Hepatocyte (in vitro differentiated cells): ENCODE results near the gene SLC17A7. TPM values are rescaled to one million over a fixed set of nuclear protein-coding genes. Genes with fewer than 3 reads are reported as not detected.

Experiments used
- DNase-seq: peaks from one replicate; pipeline ENCODE4 v3.0.0-alpha.2; 2016; ENCODE audit warnings: low spot score
- H2AFZ ChIP-seq: fragments of 200-600 bp; sonication (generic); 2 replicates; pipeline ENCODE4 v1.6.0; 2016; ENCODE audit warnings: antibody characterized with exemption, mild to moderate bottlenecking
- H3K27ac ChIP-seq: fragments of 200-600 bp; sonication (generic); 2 replicates; pipeline ENCODE4 v1.5.1; 2016; ENCODE audit warnings: mild to moderate bottlenecking
- H3K27me3 ChIP-seq: fragments of 200-600 bp; sonication (generic); 2 replicates; pipeline ENCODE4 v1.6.1; 2016
- H3K36me3 ChIP-seq: fragments of 200-600 bp; sonication (generic); replicated peaks from 2 replicates; pipeline ENCODE4 v1.5.1; 2016; ENCODE audit warnings: low read depth; ENCODE audit not compliant: insufficient read depth
- H3K4me1 ChIP-seq: fragments of 200-600 bp; sonication (generic); 2 replicates; pipeline ENCODE4 v1.5.1; 2016; ENCODE audit warnings: mild to moderate bottlenecking, moderate library complexity; ENCODE audit not compliant: insufficient read depth
- H3K4me2 ChIP-seq: fragments of 200-600 bp; sonication (generic); 2 replicates; pipeline ENCODE4 v1.6.0; 2016
- H3K4me3 ChIP-seq: fragments of 200-600 bp; sonication (generic); 2 replicates; pipeline ENCODE4 v1.5.1; 2016; ENCODE audit warnings: mild to moderate bottlenecking
- H3K79me2 ChIP-seq: fragments of 200-600 bp; sonication (generic); 2 replicates; pipeline ENCODE4 v1.6.0; 2017; ENCODE audit warnings: mild to moderate bottlenecking
- H3K9me2 ChIP-seq: fragments of 200-600 bp; sonication (generic); replicated peaks from 2 replicates; pipeline ENCODE4 v1.6.0; 2017; ENCODE audit warnings: mild to moderate bottlenecking; ENCODE audit not compliant: insufficient read depth
- H3K9me3 ChIP-seq: fragments of 200-600 bp; sonication (generic); 2 replicates; pipeline ENCODE4 v1.5.1; 2016; ENCODE audit warnings: low read depth, mild to moderate bottlenecking
- H4K20me1 ChIP-seq: fragments of 200-600 bp; sonication (generic); 2 replicates; pipeline ENCODE4 v1.6.0; 2016; ENCODE audit warnings: mild to moderate bottlenecking; ENCODE audit not compliant: insufficient read depth, poor library complexity, severe bottlenecking
- EZH2 ChIP-seq: fragments of 200-600 bp; sonication (generic); IDR thresholded peaks from 2 replicates; pipeline ENCODE4 v1.6.1; 2016; ENCODE audit warnings: antibody characterized with exemption, mild to moderate bottlenecking, borderline replicate concordance
- EZH2phosphoT487 ChIP-seq: fragments of 200-600 bp; sonication (generic); IDR thresholded peaks from one replicate; pipeline ENCODE4 v1.6.1; 2018; ENCODE audit warnings: antibody characterized with exemption, mild to moderate bottlenecking, low read depth, moderate library complexity; ENCODE audit not compliant: unreplicated experiment, severe bottlenecking
- WGBS: methylation state at CpG from one replicate; pipeline ENCODE4 v1.1.6; 2016; ENCODE audit warnings: low lambda C conversion rate; ENCODE audit errors: missing lambda C conversion rate; 5-methylcytosine and 5-hydroxymethylcytosine counted together
- polyA plus RNA-seq: library from polyadenylated mRNA; unstranded; fragments of >200 nt; fragmentation: Nextera tagmentation; extraction: Ambion mirVana; gene quantifications from 2 replicates; pipeline ENCODE4 v1.2.1, GENCODE V29; 2016
- small RNA-seq: library from RNA; depleted of rRNA; stranded (forward); fragments of <200 nt; gene quantifications from one replicate; pipeline ENCODE3, GENCODE V24; 2014
- total RNA-seq: library from RNA; depleted of rRNA; stranded (reverse); fragments of >200 nt; gene quantifications from 2 replicates; pipeline ENCODE4 v1.2.3, GENCODE V29; 2014
- TF ChIP-seq, protein P1 (sequence below): fragments of 200-600 bp; sonication (generic); IDR thresholded peaks from 2 replicates; pipeline ENCODE4 v1.5.1; 2016; ENCODE audit warnings: antibody characterized with exemption, mild to moderate bottlenecking; ENCODE audit not compliant: poor library complexity

Gene SLC17A7
- total and polyA plus RNA-seq, 2 experiments from 2014 or later: 0.13 to 0.51 TPM

DNA sequence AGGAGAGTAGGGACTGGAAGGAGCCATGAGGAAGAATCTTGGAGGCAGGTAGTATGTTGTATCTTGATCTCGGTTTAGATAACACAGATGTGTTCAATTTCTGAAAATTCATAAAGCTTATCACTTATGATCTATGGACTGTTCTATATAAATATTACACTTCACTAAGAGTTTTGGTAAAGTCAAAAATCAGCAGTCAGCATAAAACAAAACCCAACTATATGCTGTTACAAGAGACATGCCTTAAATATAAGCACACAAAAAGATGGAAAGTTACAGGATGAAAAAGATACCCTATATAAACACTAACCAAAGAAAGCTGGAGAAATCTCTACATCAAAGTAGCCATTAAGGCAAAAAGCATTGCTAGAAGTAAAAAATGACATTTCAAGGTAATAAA is 57.7 kb downstream of the SLC17A7 start:
- no peak overlapping the region for H3K4me2 ChIP-seq
- H3K36me3 ChIP-seq: no peaks in the 10 kb centered on the region
- no peaks in the 10 kb centered on the region for H4K20me1 ChIP-seq
- no peaks in the 10 kb centered on the region for H3K4me1 ChIP-seq
- no peak overlapping the region for H3K27ac ChIP-seq
- H2AFZ ChIP-seq: no peak overlapping the region
- no peak overlapping the region for H3K4me3 ChIP-seq
- no peaks in the 10 kb centered on the region for H3K27me3 ChIP-seq
- 97% methylated on average over 1 of the region's 1 CpG for WGBS
- H3K79me2 ChIP-seq: no peaks in the 10 kb centered on the region
- H3K9me2 ChIP-seq: no peaks in the 10 kb centered on the region
- no peak for TF ChIP-seq EZH2
- no peak for TF ChIP-seq EZH2phosphoT487
- TF ChIP-seq, protein P1, sequence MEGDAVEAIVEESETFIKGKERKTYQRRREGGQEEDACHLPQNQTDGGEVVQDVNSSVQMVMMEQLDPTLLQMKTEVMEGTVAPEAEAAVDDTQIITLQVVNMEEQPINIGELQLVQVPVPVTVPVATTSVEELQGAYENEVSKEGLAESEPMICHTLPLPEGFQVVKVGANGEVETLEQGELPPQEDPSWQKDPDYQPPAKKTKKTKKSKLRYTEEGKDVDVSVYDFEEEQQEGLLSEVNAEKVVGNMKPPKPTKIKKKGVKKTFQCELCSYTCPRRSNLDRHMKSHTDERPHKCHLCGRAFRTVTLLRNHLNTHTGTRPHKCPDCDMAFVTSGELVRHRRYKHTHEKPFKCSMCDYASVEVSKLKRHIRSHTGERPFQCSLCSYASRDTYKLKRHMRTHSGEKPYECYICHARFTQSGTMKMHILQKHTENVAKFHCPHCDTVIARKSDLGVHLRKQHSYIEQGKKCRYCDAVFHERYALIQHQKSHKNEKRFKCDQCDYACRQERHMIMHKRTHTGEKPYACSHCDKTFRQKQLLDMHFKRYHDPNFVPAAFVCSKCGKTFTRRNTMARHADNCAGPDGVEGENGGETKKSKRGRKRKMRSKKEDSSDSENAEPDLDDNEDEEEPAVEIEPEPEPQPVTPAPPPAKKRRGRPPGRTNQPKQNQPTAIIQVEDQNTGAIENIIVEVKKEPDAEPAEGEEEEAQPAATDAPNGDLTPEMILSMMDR: no peak
- DNase-seq: no peak
- no peaks in the 10 kb centered on the region for H3K9me3 ChIP-seq

DNA sequence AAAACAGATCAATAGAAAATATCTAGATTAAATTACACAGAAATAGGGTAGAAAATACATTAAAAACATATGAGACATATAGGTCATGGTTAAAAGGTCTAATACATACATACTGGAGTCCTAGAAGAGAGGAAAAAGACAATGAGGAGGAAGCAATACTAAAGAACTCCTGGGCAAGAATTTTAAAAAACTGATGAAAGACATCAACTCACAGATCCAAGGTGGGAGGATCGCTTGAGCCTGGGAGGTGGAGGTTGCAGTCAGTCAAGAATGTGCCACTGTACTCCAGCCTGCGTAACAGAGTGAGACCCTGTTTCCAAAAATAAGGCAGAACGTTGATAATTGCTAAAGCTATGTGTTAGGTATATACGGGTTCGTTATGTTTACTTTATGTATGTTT is 58.7 kb downstream of the SLC17A7 start:
- Histone ChIP-seq H3K4me3 (no peak overlapping the region), H3K9me2 (no peaks in the 10 kb centered on the region)
- TF ChIP-seq EZH2: no peak
- no peak for TF ChIP-seq EZH2phosphoT487
- TF ChIP-seq, protein P1: no peak

DNA sequence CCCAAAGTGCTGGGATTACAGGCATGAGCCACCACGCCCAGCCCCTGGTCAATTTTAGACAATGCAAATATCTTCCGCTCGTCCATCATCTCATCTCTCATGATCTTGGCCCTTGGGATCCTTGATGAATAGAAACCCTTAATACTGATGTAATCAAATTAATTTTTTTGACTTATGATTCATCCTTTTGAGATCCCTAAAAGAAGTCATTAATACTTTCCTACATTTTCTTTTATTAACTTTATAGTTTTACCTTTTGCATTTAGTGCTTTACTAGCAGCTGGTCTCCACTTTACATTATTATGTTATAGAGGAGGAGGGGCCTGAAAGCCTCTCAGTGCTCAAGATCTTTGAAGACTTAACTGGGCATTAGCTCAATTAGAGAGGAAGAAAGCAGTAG is 60.9 kb downstream of the SLC17A7 start:
- no peaks in the 10 kb centered on the region for H3K9me2 ChIP-seq
- TF ChIP-seq EZH2 (no peak), EZH2phosphoT487 (no peak)
- TF ChIP-seq, protein P1: no peak
- H3K4me2 ChIP-seq: no peak overlapping the region
- WGBS: 89% methylated on average over 3 of the region's 3 CpGs
- H3K79me2 ChIP-seq: no peaks in the 10 kb centered on the region
- no peak overlapping the region for H3K4me3 ChIP-seq
- H3K36me3 ChIP-seq: no peaks in the 10 kb centered on the region
- H3K4me1 ChIP-seq: no peaks in the 10 kb centered on the region
- H2AFZ ChIP-seq: no peak overlapping the region
- H4K20me1 ChIP-seq: no peaks in the 10 kb centered on the region
- H3K27me3 ChIP-seq: no peaks in the 10 kb centered on the region
- no peaks in the 10 kb centered on the region for H3K9me3 ChIP-seq
- no peak for DNase-seq
- no peak overlapping the region for H3K27ac ChIP-seq

More for the DNA sequence above, 58.7 kb downstream of the SLC17A7 start:
- H3K36me3 ChIP-seq: no peaks in the 10 kb centered on the region
- H2AFZ ChIP-seq: no peak overlapping the region
- H3K79me2 ChIP-seq: no peaks in the 10 kb centered on the region
- no peak overlapping the region for H3K27ac ChIP-seq
- no peaks in the 10 kb centered on the region for H3K27me3 ChIP-seq
- DNase-seq: no peak
- H3K9me3 ChIP-seq: no peaks in the 10 kb centered on the region
- 95% methylated on average over 5 of the region's 5 CpGs for WGBS
- no peaks in the 10 kb centered on the region for H4K20me1 ChIP-seq
- H3K4me2 ChIP-seq: no peak overlapping the region
- no peaks in the 10 kb centered on the region for H3K4me1 ChIP-seq

Small RNA genes lying within 50 kb of the gene (small RNA-seq; reads per million reads assigned to genes)
- gene SNORD32A: not detected
- gene SNORD33: not detected
- not detected for gene SNORD34
- not detected for gene SNORD35A

Other genes starting within 250 kb of the SLC17A7 start
- 0.27 TPM in 1 of 2 replicates, not detected in the other for gene SLC6A16, start 116.3 kb downstream of the SLC17A7 start, total RNA-seq
- 0.27 and 1.1 TPM in 2 replicates for gene SLC6A16, start 116.3 kb downstream of the SLC17A7 start, polyA plus RNA-seq
- gene CD37, start 106.1 kb downstream of the SLC17A7 start, total RNA-seq: 0.27 and 1.9 TPM in 2 replicates
- gene CD37, start 106.1 kb downstream of the SLC17A7 start, polyA plus RNA-seq: 6.6 and 12.4 TPM in 2 replicates
- 35.4 and 42.2 TPM in 2 replicates for gene TEAD2, start 79.1 kb downstream of the SLC17A7 start, total RNA-seq
- 36.1 and 41.4 TPM in 2 replicates for gene TEAD2, start 79.1 kb downstream of the SLC17A7 start, polyA plus RNA-seq
- gene DKKL1, start 77.7 kb downstream of the SLC17A7 start, total RNA-seq: 2.2 and 2.9 TPM in 2 replicates
- 4.0 and 6.0 TPM in 2 replicates for gene DKKL1, start 77.7 kb downstream of the SLC17A7 start, polyA plus RNA-seq
- not detected in 2 replicates for gene KASH5, start 53.3 kb downstream of the SLC17A7 start, total RNA-seq
- not detected in 2 replicates for gene KASH5, start 53.3 kb downstream of the SLC17A7 start, polyA plus RNA-seq
- gene PTH2, start 18.1 kb downstream of the SLC17A7 start, total RNA-seq: not detected in 2 replicates
- not detected in 2 replicates for gene PTH2, start 18.1 kb downstream of the SLC17A7 start, polyA plus RNA-seq
- gene GFY, start 16.1 kb downstream of the SLC17A7 start, total RNA-seq: not detected in 2 replicates
- gene GFY, start 16.1 kb downstream of the SLC17A7 start, polyA plus RNA-seq: not detected in 2 replicates
- gene PIH1D1, start 10.3 kb upstream of the SLC17A7 start, total RNA-seq: 72.1 and 73.2 TPM in 2 replicates
- 79.8 and 98.9 TPM in 2 replicates for gene PIH1D1, start 10.3 kb upstream of the SLC17A7 start, polyA plus RNA-seq
- 29.9 and 32.4 TPM in 2 replicates for gene ALDH16A1, start 11.7 kb upstream of the SLC17A7 start, total RNA-seq
- gene ALDH16A1, start 11.7 kb upstream of the SLC17A7 start, polyA plus RNA-seq: 36.5 and 38.7 TPM in 2 replicates
- 0.24 and 1.3 TPM in 2 replicates for gene FLT3LG, start 32.7 kb upstream of the SLC17A7 start, total RNA-seq
- gene FLT3LG, start 32.7 kb upstream of the SLC17A7 start, polyA plus RNA-seq: 2.8 and 3.0 TPM in 2 replicates
- 1,997 and 2,349 TPM in 2 replicates for gene RPL13A, start 46.1 kb upstream of the SLC17A7 start, total RNA-seq
- 904 and 953 TPM in 2 replicates for gene RPL13A, start 46.1 kb upstream of the SLC17A7 start, polyA plus RNA-seq
- gene RPS11, start 54.9 kb upstream of the SLC17A7 start, total RNA-seq: 3,532 and 3,955 TPM in 2 replicates
- gene RPS11, start 54.9 kb upstream of the SLC17A7 start, polyA plus RNA-seq: 672 and 689 TPM in 2 replicates
- 313 and 321 TPM in 2 replicates for gene FCGRT, start 71.1 kb upstream of the SLC17A7 start, total RNA-seq
- gene FCGRT, start 71.1 kb upstream of the SLC17A7 start, polyA plus RNA-seq: 509 and 519 TPM in 2 replicates
- 20.5 and 25.8 TPM in 2 replicates for gene RCN3, start 86.5 kb upstream of the SLC17A7 start, total RNA-seq
- gene RCN3, start 86.5 kb upstream of the SLC17A7 start, polyA plus RNA-seq: 81.4 and 85.4 TPM in 2 replicates
- gene NOSIP, start 139.0 kb upstream of the SLC17A7 start, total RNA-seq: 43.4 and 52.8 TPM in 2 replicates
- gene NOSIP, start 139.0 kb upstream of the SLC17A7 start, polyA plus RNA-seq: 92.4 and 93.9 TPM in 2 replicates
- gene PRRG2, start 139.8 kb upstream of the SLC17A7 start, total RNA-seq: 6.0 and 10.2 TPM in 2 replicates
- 4.0 and 4.3 TPM in 2 replicates for gene PRRG2, start 139.8 kb upstream of the SLC17A7 start, polyA plus RNA-seq
- gene PRR12, start 149.7 kb upstream of the SLC17A7 start, total RNA-seq: 2.1 and 3.7 TPM in 2 replicates
- gene PRR12, start 149.7 kb upstream of the SLC17A7 start, polyA plus RNA-seq: 2.7 and 3.0 TPM in 2 replicates
- gene RRAS, start 198.6 kb upstream of the SLC17A7 start, total RNA-seq: 19.2 and 32.6 TPM in 2 replicates
- 107 and 125 TPM in 2 replicates for gene RRAS, start 198.6 kb upstream of the SLC17A7 start, polyA plus RNA-seq
- 9.8 and 18.6 TPM in 2 replicates for gene SCAF1, start 200.7 kb upstream of the SLC17A7 start, total RNA-seq
- gene SCAF1, start 200.7 kb upstream of the SLC17A7 start, polyA plus RNA-seq: 12.4 and 12.6 TPM in 2 replicates
- 39.2 and 55.6 TPM in 2 replicates for gene IRF3, start 224.3 kb upstream of the SLC17A7 start, total RNA-seq
- 38.8 and 41.8 TPM in 2 replicates for gene IRF3, start 224.3 kb upstream of the SLC17A7 start, polyA plus RNA-seq
- 4.9 and 13.8 TPM in 2 replicates for gene BCL2L12, start 224.4 kb upstream of the SLC17A7 start, total RNA-seq
- gene BCL2L12, start 224.4 kb upstream of the SLC17A7 start, polyA plus RNA-seq: 28.3 and 32.5 TPM in 2 replicates
- 189 and 195 TPM in 2 replicates for gene PRMT1, start 235.7 kb upstream of the SLC17A7 start, total RNA-seq
- gene PRMT1, start 235.7 kb upstream of the SLC17A7 start, polyA plus RNA-seq: 175 and 180 TPM in 2 replicates
- 0.12 and 0.50 TPM in 2 replicates for gene ADM5, start 248.1 kb upstream of the SLC17A7 start, total RNA-seq
- gene ADM5, start 248.1 kb upstream of the SLC17A7 start, polyA plus RNA-seq: not detected in 2 replicates
- 6.2 and 6.7 TPM in 2 replicates for gene CPT1C, start 249.6 kb upstream of the SLC17A7 start, total RNA-seq
- gene CPT1C, start 249.6 kb upstream of the SLC17A7 start, polyA plus RNA-seq: 6.8 and 10.0 TPM in 2 replicates